B cell (primary cell): Measurements from ENCODE around the gene FEM1B. TPM values are rescaled to one million over a fixed set of nuclear protein-coding genes. Genes with fewer than 3 reads are reported as not detected.

Source experiments
- ATAC-seq: fragments of 200-7000 bp; cut with Tn5 transposase; one replicate; pipeline ENCODE4 v1.10.0; 2021; ENCODE audit warnings: low read depth, mild to moderate bottlenecking, moderate number of reproducible peaks, moderate library complexity
- CTCF ChIA-PET: fragments of 350-600 bp; sonication (Branson Sonifier 250); formaldehyde crosslinking; loops from one replicate; lab custom pipeline; 2021; ENCODE audit warnings: antibody characterized with exemption, inconsistent platforms; lab: Charles Lee
- POLR2A ChIA-PET: fragments of 350-600 bp; sonication (Branson Sonifier 250); formaldehyde crosslinking; loops from one replicate; lab custom pipeline; 2021; ENCODE audit warnings: antibody characterized with exemption; lab: Charles Lee
- DNase-seq: peaks from one replicate; pipeline ENCODE4 v3.0.0; 2013
- H2AFZ ChIP-seq: 2 replicates; pipeline ENCODE4 v1.6.1; 2012; ENCODE audit warnings: mild to moderate bottlenecking, low read depth, low read length; ENCODE audit not compliant: insufficient read depth, poor library complexity, severe bottlenecking
- H3K27ac ChIP-seq, 2 donors: 1 replicate in 1 of 2; 2 replicates in 1 of 2; pipeline ENCODE4 v1.5.1; 2012 to 2013; ENCODE audit warnings: low read length in 2 of 2, mild to moderate bottlenecking in 2 of 2, moderate library complexity in 1 of 2
- H3K27me3 ChIP-seq, 4 experiments: fragments of 200-600 bp in 1 of 4; sonication (generic) in 1 of 4; replicated peaks in 1 of 4; 1 replicate in 2 of 4; 2 replicates in 2 of 4; pipeline versions ENCODE4 v1.6.1 to v1.7.0; 2013 to 2016; ENCODE audit warnings: low read length in 3 of 4, mild to moderate bottlenecking in 2 of 4, mixed read lengths in 1 of 4, moderate library complexity in 1 of 4; ENCODE audit not compliant: insufficient read depth in 4 of 4, control insufficient read depth in 3 of 4; ENCODE audit errors: control extremely low read depth in 1 of 4
- H3K36me3 ChIP-seq, 2 experiments: replicated peaks in 1 of 2; 1 replicate in 1 of 2; 2 replicates in 1 of 2; pipeline versions ENCODE4 v1.6.1 to v1.7.1; 2013; ENCODE audit warnings: low read length in 1 of 2; ENCODE audit not compliant: insufficient read depth in 2 of 2, control insufficient read depth in 1 of 2; ENCODE audit errors: control extremely low read depth in 1 of 2, extremely low read depth in 1 of 2
- H3K4me1 ChIP-seq, 2 donors: fragments of 200-600 bp in 1 of 2; sonication (generic) in 1 of 2; 1 replicate in 1 of 2; 2 replicates in 1 of 2; pipeline versions ENCODE4 v1.5.1 to v1.6.1; 2013 to 2017; ENCODE audit warnings: low read length in 2 of 2; ENCODE audit not compliant: control insufficient read depth in 2 of 2, insufficient read depth in 2 of 2
- H3K4me2 ChIP-seq: replicated peaks from 2 replicates; pipeline ENCODE3; 2012; ENCODE audit warnings: mild to moderate bottlenecking, low read depth, low read length; ENCODE audit not compliant: poor library complexity, severe bottlenecking
- H3K4me3 ChIP-seq, 5 experiments: fragments of 200-600 bp in 1 of 5; sonication (generic) in 1 of 5; 1 replicate in 3 of 5; 2 replicates in 2 of 5; pipeline versions ENCODE4 v1.5.1 to v1.7.0; 2011 to 2016; ENCODE audit warnings: low read length in 4 of 5, mild to moderate bottlenecking in 4 of 5, low read depth in 2 of 5, control low read depth in 1 of 5, moderate library complexity in 1 of 5; ENCODE audit not compliant: insufficient read depth in 1 of 5; ENCODE audit errors: control extremely low read depth in 1 of 5, extremely low read depth in 1 of 5
- H3K79me2 ChIP-seq: fragments of 200-600 bp; sonication (generic); one replicate; pipeline ENCODE4 v1.6.0; 2016; ENCODE audit warnings: low read length; ENCODE audit not compliant: control insufficient read depth, insufficient read depth
- H3K9ac ChIP-seq: fragments of 200-600 bp; sonication (generic); 2 replicates; pipeline ENCODE4 v1.6.1; 2017; ENCODE audit warnings: mild to moderate bottlenecking, low read length, moderate library complexity
- H3K9me3 ChIP-seq, 3 donors: one replicate each; pipeline versions ENCODE4 v1.6.1 to v1.7.1; 2013; ENCODE audit warnings: low read length in 2 of 3; ENCODE audit not compliant: control insufficient read depth in 2 of 3, insufficient read depth in 1 of 3; ENCODE audit errors: control extremely low read depth in 1 of 3
- H4K20me1 ChIP-seq: 2 replicates; pipeline ENCODE4 v1.6.0; 2012; ENCODE audit warnings: mild to moderate bottlenecking, low read length; ENCODE audit not compliant: insufficient read depth, control insufficient read depth, poor library complexity, severe bottlenecking
- H3K27ac Mint-ChIP-seq: one replicate; pipeline ENCODE4 v1.8.0; 2021; ENCODE audit warnings: mixed read lengths
- H3K27me3 Mint-ChIP-seq: one replicate; pipeline ENCODE4 v1.8.0; 2021; ENCODE audit warnings: mixed read lengths
- H3K4me1 Mint-ChIP-seq: one replicate; pipeline ENCODE4 v1.8.0; 2021; ENCODE audit warnings: mixed read lengths
- H3K4me3 Mint-ChIP-seq: one replicate; pipeline ENCODE4 v1.8.0; 2021; ENCODE audit warnings: mixed read lengths
- H3K9me3 Mint-ChIP-seq: one replicate; pipeline ENCODE4 v1.8.0; 2022; ENCODE audit warnings: mixed read lengths; ENCODE audit not compliant: insufficient read depth
- CTCF ChIP-seq: fragments of 200-600 bp; IDR thresholded peaks from one replicate; pipeline ENCODE4 v1.8.0; 2022; ENCODE audit warnings: antibody characterized with exemption, mild to moderate bottlenecking
- EZH2 ChIP-seq: IDR thresholded peaks from 2 replicates; pipeline ENCODE4 v1.6.1; 2012; ENCODE audit warnings: borderline replicate concordance, low read depth, mild to moderate bottlenecking, moderate library complexity, low read length; ENCODE audit not compliant: insufficient read depth, poor library complexity, severe bottlenecking
- WGBS: methylation state at CpG from one replicate; pipeline ENCODE4 v1.1.5; 2013; ENCODE audit warnings: missing lambda C conversion rate; ENCODE audit not compliant: insufficient coverage; 5-methylcytosine and 5-hydroxymethylcytosine counted together
- intact Hi-C: fragments of 100-400 bp; cut with micrococcal nuclease; formaldehyde crosslinking; loops from one replicate; pipeline ENCODE4 v1.10.0; 2022
- polyA plus RNA-seq: library from polyadenylated mRNA; depleted of rRNA; stranded (reverse); fragments of >200 nt; gene quantifications from 2 replicates; pipeline ENCODE4 v1.2.3, GENCODE V29; 2012
- total RNA-seq, 2 donors: library from RNA; stranded (reverse); fragments of 120-200 nt in 1 of 2; gene quantifications; 1 replicate in 1 of 2; 2 replicates in 1 of 2; pipeline versions ENCODE4 v1.2.3 to v1.2.4, GENCODE V29; 2013 to 2022

Gene FEM1B
- total and polyA plus RNA-seq, 2 donors (not counting 1 experiment from before 2014, with no cell fraction given): 13.8 to 52.4 TPM

- no peak for DNase-seq
- ChIA-PET CTCF (no interaction called here), POLR2A (interaction anchor here (0.6 kb wide), 1 partner anchor 96 kb away, joined by 3 read pairs; no protein-coding TSS in a partner anchor)
- Histone ChIP-seq H3K4me1 (no peaks in the 10 kb centered on the region), H3K9ac (no peak overlapping the region), H3K4me2 (no peak overlapping the region), H3K27me3 (peaks cover 0 to 10% (median 1%) of the 10 kb centered on the region in 4 experiments), H3K9me3 (no peaks in the 10 kb centered on the region), H2AFZ (no peak overlapping the region), H3K79me2 (no peaks in the 10 kb centered on the region), H4K20me1 (no peaks in the 10 kb centered on the region), H3K36me3 (no peaks in the 10 kb centered on the region), H3K4me3 (no peak overlapping the region), H3K27ac (no peak overlapping the region)
- Mint-ChIP-seq H3K4me1 (no peaks in the 10 kb centered on the region), H3K27ac (no peak overlapping the region), H3K4me3 (no peak overlapping the region), H3K9me3 (no peaks in the 10 kb centered on the region), H3K27me3 (peaks cover 29% of the 10 kb centered on the region)
- intact Hi-C loops: no loop called here
- no peak for ATAC-seq
- 63% methylated on average over 6 of the region's 8 CpGs for WGBS
- TF ChIP-seq CTCF: no peak
- TF ChIP-seq EZH2: no peak
These were observed 50.9 kb downstream of the FEM1B start for GRCh38 chr15:68328443-68328842.

- H2AFZ ChIP-seq: no peak overlapping the region
- no peaks in the 10 kb centered on the region for H3K36me3 ChIP-seq
- Mint-ChIP-seq H3K4me1 (no peaks in the 10 kb centered on the region), H3K27me3 (peaks cover 32% of the 10 kb centered on the region), H3K4me3 (no peak overlapping the region), H3K9me3 (no peaks in the 10 kb centered on the region), H3K27ac (no peak overlapping the region)
- no peak for ATAC-seq
- WGBS: 95% methylated on average over 2 of the region's 3 CpGs
- TF ChIP-seq EZH2 (no peak), CTCF (no peak)
- H4K20me1 ChIP-seq: no peaks in the 10 kb centered on the region
- ChIA-PET CTCF (no interaction called here), POLR2A (no interaction called here)
- intact Hi-C loops: no loop called here
- H3K27me3 ChIP-seq: peaks cover 0 to 10% (median 1%) of the 10 kb centered on the region in 4 experiments
- H3K4me2 ChIP-seq: no peak overlapping the region
- no peaks in the 10 kb centered on the region for H3K4me1 ChIP-seq
- DNase-seq: no peak
- H3K27ac ChIP-seq: no peak overlapping the region
- no peak overlapping the region for H3K4me3 ChIP-seq
- no peak overlapping the region for H3K9ac ChIP-seq
- H3K79me2 ChIP-seq: no peaks in the 10 kb centered on the region
- no peaks in the 10 kb centered on the region for H3K9me3 ChIP-seq
These were observed 51.4 kb downstream of the FEM1B start for GRCh38 chr15:68328964-68329363.
